AG20443 (cell line): ENCODE data around the gene PRKCE.

Experiments
- DNase-seq: peaks from one replicate; pipeline ENCODE4 v3.0.0; 2012; ENCODE audit warnings: low spot score, mixed read lengths

The PRKCE gene

GRCh38 chr2:45780541-45781463 lies 129.3 kb downstream of the PRKCE start:
- peak; percentile 57 for DNase-seq

GRCh38 chr2:45781464-45781811 lies 130.0 kb downstream of the PRKCE start:
- DNase-seq, result no peak

GRCh38 chr2:45782436-45782835 lies 131.0 kb downstream of the PRKCE start:
- DNase-seq, result no peak

DNA sequence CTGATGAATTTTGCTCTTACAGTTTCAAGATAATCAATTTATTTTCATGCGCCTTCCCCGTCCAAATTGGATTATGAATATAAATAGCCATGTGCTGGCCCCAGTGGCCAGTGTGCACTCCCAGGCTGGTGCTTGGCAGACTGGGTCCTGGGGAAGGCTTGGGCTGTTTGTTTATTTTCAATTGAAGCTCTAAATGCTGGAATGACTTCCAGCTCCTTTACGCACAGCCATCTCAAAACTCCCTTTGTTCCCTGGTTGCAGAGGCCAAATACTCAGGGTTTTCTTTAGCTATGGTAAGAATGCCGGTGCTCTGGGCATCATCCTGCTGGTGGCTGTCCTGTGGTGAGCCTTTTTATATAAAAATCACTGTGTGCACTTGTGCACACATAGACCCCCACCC lies 131.5 kb downstream of the PRKCE start:
- no peak for DNase-seq

DNA sequence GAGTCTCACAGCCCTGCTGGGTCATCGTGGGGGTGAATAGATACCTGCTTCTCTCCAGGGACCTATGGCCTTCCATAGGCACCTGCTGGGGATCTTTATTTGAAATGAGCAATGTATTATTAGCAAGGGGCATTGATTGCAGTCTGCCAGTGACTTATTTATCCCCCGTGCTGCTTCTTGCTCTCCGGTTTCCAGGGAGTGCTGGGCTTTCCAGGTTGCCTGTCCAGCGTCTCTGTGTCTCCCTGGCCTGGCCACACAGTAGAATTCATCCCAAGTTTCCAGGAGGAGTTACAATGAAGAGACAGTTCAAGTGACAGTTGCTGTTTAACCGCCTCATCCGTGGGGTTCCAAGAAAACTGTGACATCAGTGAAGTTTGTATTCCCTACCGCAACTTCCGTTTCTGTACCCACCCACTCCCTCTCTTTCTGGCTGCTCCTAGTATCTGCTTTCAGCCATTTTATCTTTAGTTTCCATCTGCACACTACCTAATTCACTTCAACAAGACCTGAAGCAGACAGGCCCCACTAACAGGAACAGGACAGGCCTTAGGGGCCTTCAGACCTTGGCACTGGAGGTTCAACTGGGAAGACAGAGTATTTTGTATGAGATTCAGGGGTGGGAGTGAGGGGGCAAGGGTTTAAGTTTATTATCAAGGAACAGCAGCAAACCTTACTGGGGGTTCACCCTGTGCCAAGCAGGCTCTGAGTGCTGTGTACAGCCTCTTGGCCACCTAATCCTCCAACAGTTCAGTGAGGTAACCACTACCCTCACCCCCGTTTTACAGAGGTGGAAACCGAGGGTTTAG lies 134.8 kb downstream of the PRKCE start:
- DNase-seq, result no peak

DNA sequence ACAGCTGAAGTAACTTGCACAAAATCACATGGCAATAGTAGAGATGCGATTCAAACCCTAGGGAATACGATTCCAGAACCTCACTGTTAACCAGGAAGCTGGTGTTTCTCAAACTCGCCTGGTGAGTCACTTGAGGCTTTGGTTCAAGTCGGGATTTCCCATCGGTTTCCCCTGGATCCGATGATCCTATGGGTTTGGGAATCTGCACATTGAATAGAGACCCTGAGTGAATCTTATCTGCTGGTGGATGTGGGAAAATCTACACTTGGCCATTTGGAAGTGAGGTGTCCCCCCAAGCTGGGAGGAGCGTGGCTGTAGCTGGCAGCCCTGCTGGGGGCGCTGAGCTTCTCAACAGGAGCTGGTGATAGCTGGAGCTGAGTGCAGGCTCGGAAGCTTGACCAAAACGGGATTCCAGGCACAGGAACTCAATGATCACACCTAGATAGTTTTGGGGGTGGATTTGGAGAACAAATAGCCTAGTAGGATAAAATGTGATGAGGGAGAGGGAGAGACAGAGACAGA lies 135.4 kb downstream of the PRKCE start:
- no peak for DNase-seq

- DNase-seq, result no peak
Measured at GRCh38 chr2:45788401-45788800, 136.9 kb downstream of the PRKCE start.

DNA sequence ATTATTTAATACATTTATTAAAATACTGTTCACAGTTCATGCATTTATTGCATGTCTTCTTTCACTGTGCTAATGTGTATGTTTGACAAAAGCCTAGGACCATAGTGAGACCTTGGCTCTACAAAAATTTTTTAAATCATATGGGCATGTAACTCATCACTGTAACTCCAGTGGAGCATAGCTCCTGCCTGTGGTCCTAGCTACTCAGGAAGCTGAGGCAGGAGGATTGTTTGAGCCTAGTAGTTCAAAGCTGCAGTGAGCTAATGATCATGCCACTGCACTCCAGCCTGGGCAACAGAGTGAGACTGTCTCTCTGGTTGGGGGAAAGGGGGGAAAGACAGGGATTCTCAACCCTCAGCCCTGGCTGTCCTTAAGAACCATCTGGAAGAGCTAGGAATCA lies 137.8 kb downstream of the PRKCE start:
- DNase-seq, result no peak

DNA sequence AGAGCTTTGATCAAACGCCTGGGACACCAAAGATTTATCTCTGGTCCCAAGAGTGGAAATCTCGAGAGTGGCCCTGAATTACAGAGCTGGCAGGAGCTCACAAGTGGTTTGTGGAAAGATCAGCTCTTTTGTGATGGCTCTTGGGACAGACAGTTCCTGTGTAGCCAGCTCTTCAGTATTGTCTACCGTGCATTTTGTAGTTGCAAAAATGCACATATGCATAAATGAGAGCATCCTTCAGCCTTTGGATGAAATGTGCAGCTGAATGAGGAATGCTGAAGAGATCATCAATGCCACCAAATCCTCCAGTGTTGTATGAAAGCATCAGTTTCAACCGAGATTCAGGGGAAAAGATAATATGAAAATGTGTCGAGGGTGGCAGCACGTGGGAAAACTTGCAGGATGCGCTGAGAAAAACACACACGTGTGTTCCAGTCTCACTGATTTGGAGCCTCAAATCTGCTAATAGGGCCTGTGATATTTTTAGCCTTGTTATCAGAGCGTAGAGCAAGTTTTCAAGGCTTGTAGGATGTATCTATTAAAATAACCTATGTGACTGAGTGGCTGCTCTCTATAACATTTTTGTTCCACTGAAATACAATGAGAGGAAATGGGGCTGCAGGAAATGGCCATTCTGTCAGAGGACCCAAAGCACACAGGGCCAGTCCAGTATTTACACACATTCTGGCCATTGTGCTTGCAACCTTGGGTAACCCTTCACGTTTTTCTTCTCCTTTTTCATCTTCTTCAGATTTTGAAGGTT lies 138.7 kb downstream of the PRKCE start:
- DNase-seq, result no peak

DNA sequence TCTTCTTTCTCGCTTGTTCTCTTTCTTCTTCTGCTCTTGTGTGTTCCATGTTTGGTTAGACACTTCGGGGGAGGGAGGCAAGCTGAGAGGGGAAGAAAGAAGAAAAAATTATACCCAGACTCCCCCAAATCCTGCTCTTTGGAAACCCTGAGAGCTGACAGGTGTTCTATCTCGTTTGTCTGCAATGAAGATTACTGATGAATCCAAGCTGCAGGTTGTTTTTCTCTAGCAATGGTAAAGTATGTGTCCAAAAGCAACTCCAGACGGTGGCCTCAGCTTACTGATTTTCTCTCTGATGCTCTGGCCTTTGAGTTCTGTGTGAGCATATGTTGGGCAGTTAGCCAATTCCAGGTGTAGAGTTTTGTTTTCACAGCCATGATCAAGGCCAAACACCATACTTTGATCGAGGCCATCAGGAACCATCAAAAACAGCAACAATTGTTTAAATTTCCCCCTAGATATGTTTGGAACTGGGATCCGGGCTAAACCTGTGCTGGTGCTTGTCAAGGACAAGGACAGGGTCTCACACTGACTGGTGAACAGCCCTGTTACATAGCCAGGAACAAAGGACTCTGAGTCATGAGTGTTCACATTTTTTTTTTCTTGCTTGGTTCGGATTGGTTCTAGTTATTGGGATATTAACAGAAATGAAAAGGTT lies 142.0 kb downstream of the PRKCE start:
- no peak for DNase-seq

DNA sequence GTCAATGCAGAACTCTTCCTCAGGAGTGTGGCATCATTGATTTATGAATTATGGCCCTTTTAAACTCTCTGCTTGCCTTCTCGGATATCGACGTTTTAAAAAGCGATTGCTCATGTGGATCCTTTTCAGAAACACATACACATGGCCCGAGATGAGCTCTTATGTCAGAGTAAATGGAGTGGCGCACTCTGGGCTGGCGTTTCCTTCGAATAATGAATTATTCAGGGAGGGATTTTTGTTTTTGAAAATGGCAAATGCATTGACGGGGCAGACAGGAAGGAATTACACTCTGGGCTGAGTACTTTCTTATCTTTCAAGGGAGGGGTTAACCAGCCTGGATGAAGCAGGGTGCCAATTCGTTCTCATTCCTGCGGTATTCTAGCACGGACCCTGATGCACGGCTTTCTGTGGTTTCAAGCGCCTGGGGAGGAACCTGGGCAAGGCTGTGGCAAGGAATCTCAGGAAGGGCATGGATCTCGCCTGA lies 142.7 kb downstream of the PRKCE start:
- DNase-seq, result peak; percentile 27

DNA sequence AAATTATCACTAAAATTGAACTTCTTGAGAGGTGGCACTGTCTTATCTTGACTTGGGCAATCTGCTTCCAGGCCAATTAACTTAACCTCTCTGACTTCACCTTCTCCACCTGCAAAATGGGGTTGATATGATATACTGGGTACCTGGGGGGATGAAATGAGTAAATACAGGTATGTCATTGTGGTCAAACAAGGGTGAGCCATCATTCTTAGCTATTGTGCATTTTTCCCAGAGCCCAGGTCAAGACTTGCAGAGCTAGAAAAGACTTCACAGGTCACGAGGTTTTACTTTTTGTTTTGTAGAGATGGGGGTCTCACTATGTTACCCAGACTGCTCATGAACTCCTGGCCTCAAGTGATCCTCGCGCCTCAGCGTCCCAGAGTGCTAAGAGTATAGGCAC lies 145.0 kb downstream of the PRKCE start:
- DNase-seq, result no peak

- DNase-seq, result no peak
Measured at GRCh38 chr2:45797451-45798230, 146.2 kb downstream of the PRKCE start.

GRCh38 chr2:45799679-45800381 lies 148.4 kb downstream of the PRKCE start:
- no peak for DNase-seq

DNA sequence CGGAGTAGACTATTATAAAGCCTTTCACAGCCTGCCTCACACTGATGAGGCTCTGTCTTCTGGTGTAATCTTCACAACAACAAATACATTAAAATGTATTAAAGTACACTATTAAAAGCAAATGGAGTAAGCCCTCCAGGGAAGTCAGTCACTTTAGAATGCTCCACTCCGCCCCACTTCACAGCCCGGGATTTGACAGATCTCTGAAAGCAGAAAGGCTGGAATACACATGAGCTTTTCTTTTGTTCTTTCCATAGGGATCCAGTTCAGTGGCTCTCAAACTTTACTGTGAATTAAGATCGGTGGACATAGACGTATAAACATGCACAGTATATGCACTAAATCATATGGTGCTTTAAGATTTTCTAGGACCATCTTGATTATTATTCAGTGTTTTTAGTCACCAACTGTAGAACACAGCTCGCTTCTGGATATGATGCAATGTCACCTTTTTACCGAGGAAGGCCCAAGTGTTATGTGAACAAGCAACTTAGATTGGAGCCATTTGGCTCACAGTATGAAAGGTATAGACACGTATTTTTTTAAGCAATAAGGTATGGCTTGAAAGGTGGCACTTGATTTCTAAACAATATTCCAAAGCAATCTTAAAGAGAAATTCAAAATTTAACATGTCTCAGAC lies 151.1 kb downstream of the PRKCE start:
- no peak for DNase-seq

- DNase-seq, result no peak
Measured at GRCh38 chr2:45804987-45805755, 153.7 kb downstream of the PRKCE start.

DNA sequence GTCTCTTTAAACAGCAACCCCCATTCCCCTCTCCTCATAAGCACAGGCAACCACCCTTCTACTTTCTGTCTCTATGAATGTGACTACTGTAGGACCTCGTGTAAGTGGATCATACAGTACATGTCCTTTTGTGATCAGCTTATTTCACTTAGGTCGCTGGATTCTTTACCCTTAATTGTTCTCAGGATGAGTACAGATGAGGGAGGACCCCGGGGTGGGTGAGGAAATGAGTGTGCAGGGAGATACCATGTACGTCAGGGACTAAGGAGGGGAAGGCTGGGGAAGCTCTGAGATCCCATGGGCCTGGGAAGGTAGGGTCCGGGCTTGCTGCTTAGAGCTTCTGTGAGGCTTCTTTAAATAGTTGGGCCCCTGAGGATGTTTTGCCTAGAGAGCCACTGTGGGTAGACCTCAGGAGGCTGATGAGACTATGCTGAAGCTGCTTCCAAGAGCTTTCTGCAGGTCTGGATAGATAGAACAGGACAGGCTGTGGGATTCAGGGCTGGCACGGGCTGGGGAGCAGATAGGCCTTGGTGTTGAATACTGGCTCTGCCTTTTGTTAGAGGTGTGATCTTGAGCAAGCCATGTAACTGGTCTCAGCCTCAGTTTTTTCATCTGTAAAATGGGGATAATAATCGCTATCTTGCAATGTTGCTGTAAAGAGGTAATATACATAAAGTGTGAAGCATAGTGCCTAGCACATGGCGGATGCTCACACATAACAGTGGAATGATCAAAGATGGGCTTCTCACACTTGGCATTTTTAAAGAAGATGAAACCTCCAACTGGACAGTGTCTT lies 155.3 kb downstream of the PRKCE start:
- no peak for DNase-seq

DNA sequence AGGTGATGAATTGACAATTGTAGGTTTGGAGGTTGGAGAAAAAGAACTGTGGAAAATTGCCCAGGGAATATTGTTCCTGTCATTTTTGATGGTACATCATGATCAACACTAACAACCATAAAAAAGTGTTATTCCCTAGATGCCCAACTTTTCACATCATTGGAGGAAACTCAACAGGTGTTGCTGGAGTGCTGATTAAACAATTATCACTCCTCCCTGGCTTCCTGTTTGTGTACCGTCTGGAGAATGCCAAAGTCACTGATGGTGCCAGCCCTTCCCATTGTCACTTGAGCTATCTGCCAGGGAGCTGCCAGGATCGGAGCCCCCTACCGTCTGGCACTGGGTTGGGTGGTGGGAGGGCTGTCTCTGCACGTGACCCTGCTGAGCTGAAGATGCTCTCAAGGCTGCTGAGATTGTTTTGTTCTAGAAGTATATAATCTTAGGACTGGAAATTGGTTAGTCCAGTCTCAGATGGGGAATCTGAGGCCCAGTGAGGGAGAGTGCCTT lies 156.9 kb downstream of the PRKCE start:
- DNase-seq, result no peak
